K562 (cell line): ENCODE data around the gene ALDH3A2.

Source experiments
- CTCF ChIP-seq, 3 experiments: IDR thresholded peaks in 2 of 3; conservative IDR thresholded peaks in 1 of 3; 2 replicates each; pipeline ENCODE4 v1.5.1; 2011 to 2012; ENCODE audit warnings: low read length in 3 of 3, mild to moderate bottlenecking in 3 of 3, control low read depth in 2 of 3, improper control_type of control experiment in 1 of 3, inconsistent platforms in 1 of 3, low read depth in 1 of 3, mixed read lengths in 1 of 3, moderate library complexity in 1 of 3; ENCODE audit not compliant: insufficient read depth in 2 of 3
- EGR1 ChIP-seq: fragments of 450-650 bp; conservative IDR thresholded peaks from 2 replicates; pipeline ENCODE4 v1.6.1; 2017; ENCODE audit warnings: mild to moderate bottlenecking
- FOXK2 ChIP-seq, 2 experiments: fragments of 450-650 bp; IDR thresholded peaks in 1 of 2; conservative IDR thresholded peaks in 1 of 2; 2 replicates each; pipeline ENCODE4 v1.6.1; 2016; ENCODE audit warnings: low read depth in 2 of 2, mild to moderate bottlenecking in 1 of 2
- KLF16 ChIP-seq: IDR thresholded peaks from 2 replicates; pipeline ENCODE4 v1.6.1; 2016; ENCODE audit warnings: antibody characterized with exemption
- PCBP2 ChIP-seq: fragments of 200-400 bp; formaldehyde crosslinking; IDR thresholded peaks from 2 replicates; pipeline ENCODE4 v1.6.1; 2018; ENCODE audit warnings: low read length, low read depth, mild to moderate bottlenecking, moderate library complexity; ENCODE audit not compliant: poor library complexity, severe bottlenecking
- POLR2A ChIP-seq: fragments of 450-650 bp; conservative IDR thresholded peaks from 2 replicates; pipeline ENCODE4 v1.6.1; 2016
- SMC3 ChIP-seq: conservative IDR thresholded peaks from 2 replicates; pipeline ENCODE4 v1.6.1; 2011; ENCODE audit warnings: low read depth, low read length, improper control_type of control experiment; ENCODE audit not compliant: insufficient read depth
- ZBTB7A ChIP-seq: IDR thresholded peaks from 2 replicates; pipeline ENCODE4 v1.6.1; 2011; ENCODE audit warnings: low read depth, mild to moderate bottlenecking, low read length, moderate library complexity, borderline replicate concordance; ENCODE audit not compliant: control insufficient read depth
- TF ChIP-seq, protein P1 (sequence below): IDR thresholded peaks from 2 replicates; pipeline ENCODE4 v1.6.1; 2016; ENCODE audit warnings: missing genetic modification characterization, missing compliant biosample characterization

- TF ChIP-seq PCBP2: no peak
- TF ChIP-seq, protein P1, sequence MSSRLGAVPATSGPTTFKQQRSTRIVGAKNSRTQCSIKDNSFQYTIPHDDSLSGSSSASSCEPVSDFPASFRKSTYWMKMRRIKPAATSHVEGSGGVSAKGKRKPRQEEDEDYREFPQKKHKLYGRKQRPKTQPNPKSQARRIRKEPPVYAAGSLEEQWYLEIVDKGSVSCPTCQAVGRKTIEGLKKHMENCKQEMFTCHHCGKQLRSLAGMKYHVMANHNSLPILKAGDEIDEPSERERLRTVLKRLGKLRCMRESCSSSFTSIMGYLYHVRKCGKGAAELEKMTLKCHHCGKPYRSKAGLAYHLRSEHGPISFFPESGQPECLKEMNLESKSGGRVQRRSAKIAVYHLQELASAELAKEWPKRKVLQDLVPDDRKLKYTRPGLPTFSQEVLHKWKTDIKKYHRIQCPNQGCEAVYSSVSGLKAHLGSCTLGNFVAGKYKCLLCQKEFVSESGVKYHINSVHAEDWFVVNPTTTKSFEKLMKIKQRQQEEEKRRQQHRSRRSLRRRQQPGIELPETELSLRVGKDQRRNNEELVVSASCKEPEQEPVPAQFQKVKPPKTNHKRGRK (tag): no peak
- no peak for TF ChIP-seq EGR1
- no peak for TF ChIP-seq FOXK2 (conservative IDR thresholded peaks at IDR 0.05 in 1 of 2, IDR thresholded peaks at IDR 0.05 in 1 of 2; ENCODE audit: low read depth in 2 of 2)
- TF ChIP-seq KLF16: no peak
- TF ChIP-seq SMC3: no peak
- no peak for TF ChIP-seq POLR2A
- TF ChIP-seq CTCF (IDR thresholded peaks at IDR 0.05 in 2 of 3, conservative IDR thresholded peaks at IDR 0.05 in 1 of 3; ENCODE audit: insufficient read depth in 2 of 3, low read depth in 1 of 3, low read length in 3 of 3): no peak
- no peak for TF ChIP-seq ZBTB7A
Measured at GRCh38 chr17:19714542-19715411, 66.2 kb downstream of the ALDH3A2 start.
